ENCODE data around the gene ANO5. TPM values are rescaled to one million over a fixed set of nuclear protein-coding genes. Genes with fewer than 3 reads are reported as not detected.
"Not testable (repeated sequence)": the region's sequence is repeated elsewhere in the genome, so short reads cannot be mapped to it uniquely, and the experiment has no call there.

ANO5 gene
- total RNA-seq, 2 donors from 2014 or later = 3.3 to 4.9 TPM

DNA sequence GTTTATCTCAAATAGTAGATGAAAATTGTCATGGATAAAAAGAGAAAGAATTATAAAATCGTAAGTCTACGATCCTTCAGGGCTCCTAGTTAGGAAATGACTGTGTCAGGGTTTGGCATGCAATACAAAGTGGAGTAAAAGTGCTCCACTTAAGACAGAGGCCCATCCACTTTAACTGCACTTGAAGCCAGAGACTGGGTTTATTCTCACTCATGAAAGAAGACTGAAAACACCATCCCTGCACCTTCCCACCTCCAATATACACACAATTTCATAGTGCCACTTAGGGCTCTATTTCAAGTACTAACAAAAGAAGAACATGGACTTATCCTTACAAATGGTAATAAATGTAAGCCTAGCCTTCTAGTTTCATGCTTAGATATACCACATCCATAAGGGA is 70.7 kb downstream of the ANO5 start:
- intact Hi-C loops (cut with DNase I) = no loop called here
- no peaks in the 10 kb centered on the region for H3K9me3 ChIP-seq
- 83 to 85% methylated on average over 2 of the region's 2 CpGs for WGBS, 2 donors
- H3K36me3 ChIP-seq (replicated peaks in 1 of 2; ENCODE audit: insufficient read depth in 1 of 2, low read depth in 2 of 2) = no peaks in the 10 kb centered on the region
- DNase-seq (no peak), ATAC-seq (no peak)
- H3K4me3 ChIP-seq = no peak overlapping the region
- no peak for TF ChIP-seq POLR2A (IDR thresholded peaks at IDR 0.05)
- TF ChIP-seq, protein P1, sequence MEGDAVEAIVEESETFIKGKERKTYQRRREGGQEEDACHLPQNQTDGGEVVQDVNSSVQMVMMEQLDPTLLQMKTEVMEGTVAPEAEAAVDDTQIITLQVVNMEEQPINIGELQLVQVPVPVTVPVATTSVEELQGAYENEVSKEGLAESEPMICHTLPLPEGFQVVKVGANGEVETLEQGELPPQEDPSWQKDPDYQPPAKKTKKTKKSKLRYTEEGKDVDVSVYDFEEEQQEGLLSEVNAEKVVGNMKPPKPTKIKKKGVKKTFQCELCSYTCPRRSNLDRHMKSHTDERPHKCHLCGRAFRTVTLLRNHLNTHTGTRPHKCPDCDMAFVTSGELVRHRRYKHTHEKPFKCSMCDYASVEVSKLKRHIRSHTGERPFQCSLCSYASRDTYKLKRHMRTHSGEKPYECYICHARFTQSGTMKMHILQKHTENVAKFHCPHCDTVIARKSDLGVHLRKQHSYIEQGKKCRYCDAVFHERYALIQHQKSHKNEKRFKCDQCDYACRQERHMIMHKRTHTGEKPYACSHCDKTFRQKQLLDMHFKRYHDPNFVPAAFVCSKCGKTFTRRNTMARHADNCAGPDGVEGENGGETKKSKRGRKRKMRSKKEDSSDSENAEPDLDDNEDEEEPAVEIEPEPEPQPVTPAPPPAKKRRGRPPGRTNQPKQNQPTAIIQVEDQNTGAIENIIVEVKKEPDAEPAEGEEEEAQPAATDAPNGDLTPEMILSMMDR (IDR thresholded peaks at IDR 0.05) = no peak
- H3K27me3 ChIP-seq = no peaks in the 10 kb centered on the region
- H3K27ac ChIP-seq = no peak overlapping the region
- no peaks in the 10 kb centered on the region for H3K4me1 ChIP-seq

DNA sequence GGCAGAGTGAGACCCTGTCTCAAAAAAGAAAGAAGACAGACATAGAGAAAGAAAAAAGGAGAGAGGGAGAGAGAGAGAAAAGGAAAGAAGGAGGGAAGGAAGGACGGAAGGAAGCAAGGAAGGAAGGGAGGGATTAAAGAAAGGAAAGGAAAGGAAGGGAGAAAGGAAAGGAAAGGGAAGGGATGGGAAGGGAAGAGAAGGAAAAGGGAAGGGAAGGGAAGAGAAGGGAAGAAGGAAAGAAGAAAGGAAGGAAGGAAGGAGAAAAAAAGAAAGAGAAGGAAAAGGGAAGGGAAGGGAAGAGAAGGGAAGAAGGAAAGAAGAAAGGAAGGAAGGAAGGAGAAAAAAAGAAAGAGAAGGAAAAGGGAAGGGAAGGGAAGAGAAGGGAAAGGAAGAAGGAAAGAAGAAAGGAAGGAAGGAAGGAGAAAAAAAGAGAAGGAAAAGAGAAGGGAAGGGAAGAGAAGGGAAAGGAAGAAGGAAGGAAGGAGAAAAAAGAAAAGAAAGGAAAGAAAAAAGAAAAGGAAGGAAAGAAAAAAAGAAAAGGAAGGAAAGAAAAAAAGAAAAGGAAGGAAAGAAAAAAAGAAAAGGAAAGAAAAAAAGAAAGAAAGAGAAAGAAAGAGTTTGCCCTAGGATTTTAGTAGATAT is 76.2 kb downstream of the ANO5 start:
- H3K27ac ChIP-seq; H3K27me3 ChIP-seq; H3K9me3 ChIP-seq; DNase-seq; H3K36me3 ChIP-seq (replicated peaks in 1 of 2; ENCODE audit: insufficient read depth in 1 of 2, low read depth in 2 of 2); H3K4me1 ChIP-seq; H3K4me3 ChIP-seq; intact Hi-C loops (cut with DNase I); ATAC-seq: not testable (repeated sequence)
- 90 to 100% methylated on average over 1 of the region's 1 CpG for WGBS, 2 donors

DNA sequence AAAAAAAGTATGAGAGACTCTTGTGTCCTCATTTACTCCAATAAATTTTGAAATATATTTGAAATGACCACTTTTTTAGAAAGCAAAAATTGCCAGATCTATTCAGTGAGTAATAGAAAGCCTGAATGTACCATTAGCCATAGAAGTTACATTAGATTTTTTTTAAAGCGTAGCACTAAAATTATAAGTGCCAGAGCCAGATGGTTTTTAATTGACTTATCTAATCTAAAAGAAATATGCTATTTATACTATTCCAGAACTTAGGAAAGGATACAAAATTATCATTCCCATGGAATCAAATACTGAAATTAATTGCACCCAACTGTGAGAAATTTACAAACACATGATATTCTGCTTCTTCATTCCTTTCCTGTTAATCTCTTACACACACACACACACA is 80.9 kb downstream of the ANO5 start:
- Histone ChIP-seq H3K4me1 (peaks cover 15% of the 10 kb centered on the region), H3K9me3 (no peaks in the 10 kb centered on the region), H3K4me3 (no peak overlapping the region), H3K27me3 (no peaks in the 10 kb centered on the region), H3K27ac (no peak overlapping the region), H3K36me3 (replicated peaks in 1 of 2; ENCODE audit: insufficient read depth in 1 of 2, low read depth in 2 of 2) (no peaks in the 10 kb centered on the region)
- intact Hi-C loops (cut with DNase I) = no loop called here
- DNase-seq (no peak), ATAC-seq (no peak)
- no peak for TF ChIP-seq POLR2A (IDR thresholded peaks at IDR 0.05)
- TF ChIP-seq, protein P1 (IDR thresholded peaks at IDR 0.05) = no peak
- WGBS, 2 donors = 86 to 94% methylated on average over 1 of the region's 1 CpG

DNA sequence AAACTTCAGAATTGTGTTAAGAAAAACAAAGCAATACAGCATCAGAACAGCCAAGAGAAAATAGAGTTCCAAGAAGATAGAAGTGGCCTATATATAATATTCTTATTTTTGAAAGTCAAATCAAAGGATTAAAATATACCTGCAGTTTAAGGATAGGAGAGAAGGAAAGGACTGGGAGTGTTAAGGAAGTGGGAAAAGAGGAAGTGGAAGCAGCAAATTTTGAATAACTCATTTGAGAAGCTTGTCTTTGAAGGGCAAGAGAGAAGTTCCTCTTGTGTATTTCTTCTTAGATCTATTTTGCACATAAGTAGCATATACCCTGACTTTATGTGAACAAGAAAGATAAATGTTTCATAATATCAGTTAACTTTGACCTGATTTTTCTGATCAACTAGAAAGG is 82.7 kb downstream of the ANO5 start:
- Histone ChIP-seq H3K9me3 (no peaks in the 10 kb centered on the region), H3K27ac (no peak overlapping the region), H3K36me3 (replicated peaks in 1 of 2; ENCODE audit: insufficient read depth in 1 of 2, low read depth in 2 of 2) (no peaks in the 10 kb centered on the region), H3K4me1 (peaks cover 15% of the 10 kb centered on the region), H3K27me3 (no peaks in the 10 kb centered on the region), H3K4me3 (no peak overlapping the region)
- DNase-seq (no peak), ATAC-seq (no peak)
- intact Hi-C loops (cut with DNase I) = no loop called here
- TF ChIP-seq, protein P1 (IDR thresholded peaks at IDR 0.05) = no peak
- no peak for TF ChIP-seq POLR2A (IDR thresholded peaks at IDR 0.05)

DNA sequence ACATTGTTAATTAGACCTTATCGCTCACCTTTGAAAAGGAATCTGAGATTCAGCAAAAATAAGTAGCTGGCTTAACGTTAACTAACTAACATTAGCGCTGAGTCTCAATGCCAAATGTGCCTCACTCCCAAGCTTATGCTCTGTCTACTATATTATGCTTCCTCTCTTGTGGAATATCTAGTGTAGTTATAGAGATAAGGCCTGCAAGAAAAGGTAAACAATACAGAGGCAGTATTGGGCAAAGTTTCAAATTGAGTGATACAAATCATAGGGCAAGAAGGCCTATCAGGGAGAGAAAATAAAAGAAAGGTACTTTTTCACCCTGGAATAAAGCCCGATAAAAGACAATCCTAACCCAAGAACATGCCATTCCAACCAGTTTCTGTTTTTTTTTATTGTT is 83.7 kb downstream of the ANO5 start:
- Histone ChIP-seq H3K9me3 (no peaks in the 10 kb centered on the region), H3K4me3 (no peak overlapping the region), H3K4me1 (peaks cover 15% of the 10 kb centered on the region), H3K27ac (peak overlapping the region in 2 of 4 donors; percentile 0 to 36), H3K27me3 (no peaks in the 10 kb centered on the region), H3K36me3 (replicated peaks in 1 of 2; ENCODE audit: insufficient read depth in 1 of 2, low read depth in 2 of 2) (no peaks in the 10 kb centered on the region)
- 25 to 30% methylated on average over 4 of the region's 4 CpGs for WGBS, 2 donors
- ATAC-seq = peak; percentile 78
- DNase-seq = no peak
- TF ChIP-seq, protein P1 (IDR thresholded peaks at IDR 0.05) = no peak
- intact Hi-C loops (cut with DNase I) = no loop called here

DNA sequence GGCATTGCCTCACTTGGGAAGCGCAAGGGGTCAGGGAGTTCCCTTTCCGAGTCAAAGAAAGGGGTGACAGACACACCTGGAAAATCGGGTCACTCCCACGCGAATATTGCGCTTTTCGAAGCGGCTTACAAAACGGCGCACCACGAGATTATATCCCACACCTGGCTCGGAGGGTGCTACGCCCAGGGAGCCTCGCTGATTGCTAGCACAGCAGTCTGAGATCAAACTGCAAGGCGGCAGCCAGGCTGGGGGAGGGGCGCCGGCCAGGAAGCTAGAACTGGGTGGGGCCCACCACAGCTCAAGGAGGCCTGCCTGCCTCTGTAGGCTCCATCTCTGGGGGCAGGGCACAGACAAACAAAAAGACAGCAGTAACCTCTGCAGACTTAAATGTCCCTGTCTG is 92.1 kb downstream of the ANO5 start:
- H3K9me3 ChIP-seq; H3K36me3 ChIP-seq (replicated peaks in 1 of 2; ENCODE audit: insufficient read depth in 1 of 2, low read depth in 2 of 2); H3K27me3 ChIP-seq; ATAC-seq; DNase-seq; intact Hi-C loops (cut with DNase I); H3K27ac ChIP-seq; H3K4me3 ChIP-seq; H3K4me1 ChIP-seq: not testable (repeated sequence)
- WGBS, 2 donors = 90% methylated on average over 17 of the region's 17 CpGs

All from body of pancreas (tissue), 4 donors.